Ammon's horn (tissue), 1 donor: Measurements from ENCODE around the gene DOCK2.
"Not testable (repeated sequence)": the region's sequence is repeated elsewhere in the genome, so short reads cannot be mapped to it uniquely, and the experiment has no call there.

Experiments used
- DNase-seq: peaks from one replicate; pipeline ENCODE4 v3.0.0-alpha.2; 2016; ENCODE audit warnings: low spot score

Gene DOCK2

GRCh38 chr5:170056561-170057267, 419.6 kb downstream of the DOCK2 start:
- no peak for DNase-seq

- no peak for DNase-seq
These were observed 420.2 kb downstream of the DOCK2 start for GRCh38 chr5:170057311-170057710.

GRCh38 chr5:170059221-170059620, 422.1 kb downstream of the DOCK2 start:
- no peak for DNase-seq

DNA sequence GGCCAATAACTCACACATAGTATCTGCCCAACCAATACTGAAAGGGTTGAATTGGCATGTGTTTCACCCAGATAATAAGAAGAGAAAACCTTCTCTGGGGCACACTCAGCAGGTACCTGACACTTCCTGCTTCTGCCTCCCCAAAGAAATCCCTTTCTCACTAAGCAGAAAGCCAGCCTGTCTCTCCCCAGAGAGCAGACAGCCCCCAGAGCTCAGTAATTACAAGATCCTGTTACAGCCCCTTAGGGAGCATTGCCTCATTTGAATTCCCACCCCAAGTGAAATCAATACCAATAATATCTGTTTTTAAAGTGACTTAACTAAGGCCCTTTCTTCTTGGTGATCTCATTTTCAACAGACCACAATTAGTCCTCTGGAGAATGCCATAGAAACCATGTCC, 430.1 kb downstream of the DOCK2 start:
- no peak for DNase-seq

DNA sequence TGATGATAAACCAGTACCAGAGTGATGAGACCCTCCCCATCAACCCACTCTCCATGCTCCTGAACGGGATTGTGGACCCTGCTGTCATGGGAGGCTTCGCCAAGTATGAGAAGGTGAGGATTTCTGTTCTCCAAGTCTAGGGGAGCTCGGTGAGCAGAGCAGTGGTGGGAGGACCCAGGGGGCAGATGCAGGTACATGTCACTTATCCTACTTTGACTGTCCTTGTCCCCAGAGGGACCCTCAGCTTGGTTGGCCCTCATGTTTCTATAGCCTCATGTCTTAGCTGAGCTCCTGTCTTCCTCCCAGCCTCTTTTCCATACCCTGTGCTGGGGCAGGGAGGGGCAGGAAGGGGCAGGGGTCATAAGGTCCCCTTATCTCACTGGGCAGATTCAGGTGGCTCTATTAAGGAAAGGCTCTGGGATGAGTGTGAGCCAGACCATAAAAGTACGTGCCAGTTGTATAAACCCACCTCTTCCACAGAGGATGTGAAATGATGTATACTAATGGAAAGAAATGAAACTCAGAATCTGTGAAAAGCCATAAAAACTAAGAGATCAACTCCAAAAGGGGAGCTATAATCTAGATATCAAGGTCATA, 430.6 kb downstream of the DOCK2 start:
- DNase-seq, result no peak

DNA sequence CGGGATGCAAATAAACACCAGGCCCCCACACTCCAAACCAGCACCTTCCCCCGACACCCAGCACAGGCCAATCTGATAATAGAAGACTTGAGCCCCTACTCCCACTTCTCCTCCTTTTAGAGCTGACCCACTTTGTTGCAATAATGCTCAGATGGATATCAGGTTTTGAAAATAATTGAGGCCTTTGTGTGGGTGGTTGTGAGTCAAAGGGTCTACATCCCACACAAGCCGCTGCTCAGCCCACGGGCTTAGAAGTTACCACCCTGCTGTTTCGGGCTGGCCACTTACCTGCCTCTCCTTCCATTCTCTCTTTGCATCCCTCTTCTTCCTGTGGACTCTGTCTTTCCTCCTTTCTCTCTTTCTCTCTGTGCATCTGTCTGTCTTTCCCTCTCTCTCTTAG, 432.4 kb downstream of the DOCK2 start:
- DNase-seq, result no peak

DNA sequence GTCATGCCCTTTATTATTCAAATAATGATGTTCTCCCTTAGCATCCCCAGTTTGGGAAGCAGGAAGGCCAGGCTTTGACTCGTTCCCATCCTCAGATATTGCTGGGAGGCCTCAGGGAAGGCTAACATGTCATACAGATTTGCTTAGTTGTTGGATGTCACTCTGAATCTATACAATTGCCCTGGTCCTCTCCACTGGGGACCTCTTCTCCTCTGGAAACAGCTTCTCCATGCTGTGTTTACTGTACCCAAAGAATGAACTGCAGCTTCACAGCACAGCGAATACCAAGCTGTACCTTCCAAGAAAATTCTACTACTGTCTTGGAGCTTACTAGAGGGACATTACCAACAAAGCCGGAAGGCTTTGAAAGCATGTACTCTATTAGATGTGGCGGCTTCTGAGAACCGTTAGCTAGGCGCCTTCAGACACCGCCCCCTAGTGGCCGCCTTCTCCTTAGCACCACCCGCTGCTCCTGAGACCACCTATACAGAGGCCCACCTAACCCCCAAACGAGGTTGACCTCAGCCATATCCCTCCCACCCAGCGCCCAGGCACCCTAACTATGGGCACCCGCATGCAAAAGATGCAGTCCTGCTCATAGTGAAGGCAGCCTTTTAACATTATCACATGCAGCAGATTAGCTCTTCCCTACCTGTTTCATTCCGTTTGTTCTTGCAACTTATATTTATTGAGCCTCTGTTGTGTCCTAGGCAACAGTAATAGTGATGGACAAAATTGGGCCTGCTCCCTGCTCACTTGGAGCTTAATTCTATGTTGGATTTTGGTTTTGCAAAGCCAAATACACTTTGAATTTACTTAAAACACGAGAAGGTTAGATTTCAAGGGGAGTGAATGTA, 433.7 kb downstream of the DOCK2 start:
- peak; percentile 23 for DNase-seq

- DNase-seq, result no peak
These were observed 434.7 kb downstream of the DOCK2 start for GRCh38 chr5:170071748-170072147.

DNA sequence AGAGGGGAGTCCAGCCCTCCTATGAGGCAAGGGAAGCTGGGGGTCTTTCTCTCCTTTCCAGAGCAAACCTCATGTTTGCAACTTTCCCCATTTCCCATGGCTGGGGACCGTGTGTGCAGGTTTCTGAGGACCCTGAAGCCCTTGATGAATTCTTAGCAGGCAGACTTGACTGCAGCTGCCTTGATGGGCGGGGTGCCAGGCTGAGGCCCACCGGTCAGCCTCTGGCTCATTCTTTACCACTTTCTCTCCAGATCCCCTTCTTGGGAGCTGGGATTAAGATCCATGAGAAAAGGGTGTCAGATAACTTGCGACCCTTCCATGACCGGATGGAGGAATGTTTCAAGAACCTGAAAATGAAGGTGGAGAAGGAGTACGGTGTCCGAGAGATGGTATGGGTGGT, 438.6 kb downstream of the DOCK2 start:
- DNase-seq, result no peak

DNA sequence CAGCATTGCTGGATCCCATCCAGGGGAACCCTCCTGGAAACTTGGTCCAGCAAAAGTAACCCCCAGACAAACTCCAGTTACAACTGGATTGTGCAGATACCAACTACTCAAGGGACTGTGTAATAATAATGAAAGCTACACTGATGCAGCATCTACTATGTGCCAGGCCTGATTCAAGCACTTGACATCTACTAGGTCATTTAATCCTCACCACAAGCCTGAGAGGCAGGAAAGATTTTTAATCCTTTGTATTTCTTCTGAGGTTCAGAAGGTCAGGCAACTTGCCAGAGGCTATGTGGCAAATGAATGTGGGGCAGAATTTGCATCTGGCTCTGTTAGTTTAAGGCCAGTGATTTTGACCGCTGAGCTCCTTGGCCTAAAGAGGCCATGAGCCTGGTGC, 439.1 kb downstream of the DOCK2 start:
- no peak for DNase-seq

- no peak for DNase-seq
These were observed 439.7 kb downstream of the DOCK2 start for GRCh38 chr5:170076739-170077138.

GRCh38 chr5:170077526-170077925, 440.5 kb downstream of the DOCK2 start:
- DNase-seq, result no peak

- no peak for DNase-seq
These were observed 441.4 kb downstream of the DOCK2 start for GRCh38 chr5:170078458-170078857.

- DNase-seq, result no peak
These were observed 441.9 kb downstream of the DOCK2 start for GRCh38 chr5:170078931-170079330.

DNA sequence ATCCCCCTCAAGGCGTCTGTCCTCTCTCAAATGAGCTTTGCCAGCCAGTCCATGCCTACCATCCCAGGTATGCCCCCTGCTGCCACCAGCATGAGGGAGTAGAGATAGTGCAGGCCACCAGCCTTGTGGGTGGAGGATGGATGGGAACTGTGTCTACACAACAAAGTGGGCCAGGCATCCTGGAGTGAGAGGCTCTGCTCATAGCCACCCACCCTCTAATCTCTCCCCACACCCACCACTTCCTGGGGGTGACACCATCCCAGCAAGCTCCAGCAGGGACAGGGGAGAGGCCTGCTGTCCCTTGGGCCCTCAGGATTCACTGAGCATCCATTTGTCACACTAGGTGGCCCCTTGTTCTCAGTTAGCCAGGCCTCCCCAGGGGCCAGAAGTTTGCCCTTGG, 443.1 kb downstream of the DOCK2 start:
- DNase-seq, result no peak

DNA sequence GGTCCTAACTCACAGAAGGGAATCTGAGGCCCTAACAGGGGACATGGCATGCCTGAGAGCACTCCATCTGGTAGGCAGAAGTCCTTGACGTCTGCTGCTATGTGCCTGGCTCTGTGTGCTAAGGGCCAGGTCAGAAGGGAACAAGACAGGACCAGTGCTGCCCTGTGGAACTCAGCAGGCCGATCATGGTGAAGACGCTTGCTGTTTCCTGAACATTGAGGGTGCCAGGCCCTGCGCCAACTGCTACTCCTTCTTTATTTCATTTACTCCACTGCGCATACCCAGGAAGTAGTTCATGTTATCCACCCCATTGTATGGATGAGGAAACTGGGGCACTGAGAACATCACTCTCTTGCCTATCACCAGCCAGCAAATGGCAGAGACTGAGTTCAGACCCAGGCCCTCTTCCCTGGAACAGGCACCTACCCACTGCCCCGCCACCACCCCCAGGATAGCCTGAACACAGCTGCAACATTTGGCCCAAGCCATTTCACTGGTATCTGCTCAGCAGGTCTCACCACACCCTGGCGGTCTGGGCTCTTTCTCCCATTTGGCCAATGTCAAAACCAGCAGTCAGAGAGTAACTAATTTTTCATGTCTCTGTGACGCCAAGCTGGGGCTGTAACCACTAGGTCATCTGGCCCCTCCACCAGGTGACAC, 443.8 kb downstream of the DOCK2 start:
- no peak for DNase-seq

GRCh38 chr5:170081616-170082015, 444.5 kb downstream of the DOCK2 start:
- DNase-seq, result no peak

GRCh38 chr5:170082701-170083100, 445.6 kb downstream of the DOCK2 start:
- DNase-seq, result no peak

DNA sequence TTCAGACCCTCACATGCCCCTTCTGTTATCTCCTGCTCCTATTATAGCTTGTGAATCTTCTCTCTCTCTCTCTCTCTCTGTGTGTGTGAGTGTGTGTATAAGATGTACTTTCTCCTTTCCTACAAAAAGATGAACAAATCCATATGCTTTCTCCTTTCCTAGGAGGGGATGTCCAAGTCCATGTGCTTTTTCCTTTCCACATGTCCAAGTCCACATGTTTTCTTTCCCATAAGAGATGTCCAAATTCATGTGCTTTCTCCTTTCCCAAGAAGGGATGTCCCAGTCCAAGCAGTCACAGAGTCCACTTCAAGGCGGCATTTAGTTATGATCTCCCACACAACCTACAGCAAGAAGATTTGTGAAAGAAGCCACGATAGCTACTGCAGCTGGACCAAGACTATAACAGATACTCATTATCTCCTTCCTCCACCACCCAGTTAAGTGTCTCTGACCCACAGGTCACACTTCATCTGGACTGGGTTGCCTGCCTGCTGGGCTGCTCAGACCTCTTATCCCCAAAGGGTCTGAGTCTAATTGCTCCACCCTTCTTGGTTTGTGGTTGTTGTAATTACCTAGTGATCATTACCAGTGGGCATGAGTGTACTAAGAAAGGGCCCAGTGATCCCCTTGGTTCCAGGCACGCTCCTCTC, 450.2 kb downstream of the DOCK2 start:
- DNase-seq, result no peak

DNA sequence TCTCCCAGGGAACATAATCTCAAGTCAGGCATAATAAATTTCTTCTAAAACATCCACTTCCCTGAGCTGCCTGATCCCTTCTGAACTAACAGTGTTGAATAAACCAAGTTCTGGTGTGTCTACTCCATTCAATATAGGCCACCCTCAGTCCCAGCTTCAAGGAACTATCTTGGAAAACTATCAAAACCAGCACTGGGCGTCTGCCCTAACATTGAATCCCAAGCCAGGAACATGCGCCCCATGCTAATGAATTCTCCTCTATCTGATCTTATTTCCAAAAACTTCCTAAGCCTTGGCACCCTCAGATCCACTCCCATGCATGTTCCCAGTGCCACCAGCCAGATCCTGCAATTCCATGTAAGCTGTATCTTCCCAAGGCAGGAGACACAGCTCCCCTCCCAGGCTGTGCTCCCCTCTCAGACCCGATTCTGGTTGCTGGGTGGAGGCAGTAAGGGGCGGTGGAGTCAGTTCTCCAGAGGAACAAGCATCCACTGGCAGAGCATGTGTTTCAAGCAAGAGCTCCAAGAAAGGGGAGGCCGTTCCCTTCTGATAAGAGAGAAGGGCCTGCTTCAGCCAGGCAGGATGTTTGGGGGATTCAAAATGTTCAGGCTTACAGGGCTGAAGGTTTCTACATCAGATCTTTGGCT, 455.5 kb downstream of the DOCK2 start:
- no peak for DNase-seq

DNA sequence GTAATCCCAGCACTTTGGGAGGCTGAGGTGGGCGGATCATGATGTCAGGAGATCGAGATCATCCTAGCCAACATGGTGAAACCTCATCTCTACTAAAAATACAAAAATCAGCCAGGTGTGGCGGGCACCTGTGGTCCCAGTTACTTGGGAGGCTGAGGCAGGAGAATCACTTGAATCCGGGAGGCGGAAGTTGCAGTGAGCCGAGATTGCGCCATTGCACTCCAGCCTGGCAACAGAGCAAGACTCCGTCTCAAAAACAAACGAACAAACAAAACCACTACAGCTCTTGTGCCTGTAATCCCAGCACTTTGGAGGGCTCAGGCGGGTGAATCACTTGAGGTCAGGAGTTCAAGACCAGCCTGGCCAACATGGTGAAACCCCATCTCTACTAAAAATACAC, 457.3 kb downstream of the DOCK2 start:
- not testable (repeated sequence) for DNase-seq

- DNase-seq, result no peak
These were observed 458.6 kb downstream of the DOCK2 start for GRCh38 chr5:170095646-170096045.
